Natural killer cell (primary cell): ENCODE measurements around the gene SCGB1C1. TPM values are rescaled to one million over a fixed set of nuclear protein-coding genes. Genes with fewer than 3 reads are reported as not detected.

Experiments
- ATAC-seq, 3 donors: fragments of 150-1000 bp in 2 of 3; fragments of 200-7000 bp in 1 of 3; cut with Tn5 transposase; 1 replicate in 1 of 3; 2 replicates in 2 of 3; pipeline ENCODE4 v1.10.0; 2021; ENCODE audit warnings: mild to moderate bottlenecking in 2 of 3, moderate library complexity in 2 of 3
- DNase-seq, 2 donors: peaks; one replicate each; pipeline versions ENCODE4 v3.0.0 to v3.0.0-alpha.2; 2013 to 2021; ENCODE audit warnings: mixed read lengths in 1 of 2
- H3K27ac ChIP-seq: one replicate; pipeline ENCODE4 v1.5.1; 2013; ENCODE audit warnings: mild to moderate bottlenecking, low read length
- H3K27me3 ChIP-seq: one replicate; pipeline ENCODE4 v1.6.1; 2013; ENCODE audit warnings: low read length; ENCODE audit not compliant: control insufficient read depth, insufficient read depth
- H3K36me3 ChIP-seq: one replicate; pipeline ENCODE4 v1.6.1; 2013; ENCODE audit warnings: low read length; ENCODE audit not compliant: control insufficient read depth, insufficient read depth
- H3K4me1 ChIP-seq: one replicate; pipeline ENCODE4 v1.6.1; 2013; ENCODE audit warnings: low read length; ENCODE audit not compliant: control insufficient read depth, insufficient read depth
- H3K4me3 ChIP-seq: one replicate; pipeline ENCODE4 v1.5.1; 2013; ENCODE audit warnings: low read length
- H3K9me3 ChIP-seq: one replicate; pipeline ENCODE4 v1.6.1; 2013; ENCODE audit warnings: low read length; ENCODE audit not compliant: control insufficient read depth, insufficient read depth
- H3K27ac Mint-ChIP-seq, 2 donors: one replicate each; pipeline ENCODE4 v1.8.0; 2022; ENCODE audit warnings: mild to moderate bottlenecking in 2 of 2, mixed read lengths in 2 of 2, moderate library complexity in 1 of 2
- H3K27me3 Mint-ChIP-seq, 2 donors: one replicate each; pipeline ENCODE4 v1.8.0; 2022; ENCODE audit warnings: low read depth in 2 of 2, mixed read lengths in 2 of 2
- H3K36me3 Mint-ChIP-seq: one replicate; pipeline ENCODE4 v1.8.0; 2022; ENCODE audit warnings: mixed read lengths
- H3K4me1 Mint-ChIP-seq, 2 donors: one replicate each; pipeline ENCODE4 v1.8.0; 2022; ENCODE audit warnings: mixed read lengths in 2 of 2
- H3K4me3 Mint-ChIP-seq: one replicate; pipeline ENCODE4 v1.8.0; 2022; ENCODE audit warnings: mild to moderate bottlenecking, moderate library complexity, mixed read lengths
- H3K9me3 Mint-ChIP-seq, 2 donors: one replicate each; pipeline ENCODE4 v1.8.0; 2022; ENCODE audit warnings: mixed read lengths in 2 of 2
- WGBS: methylation state at CpG from one replicate; pipeline ENCODE4 v1.1.7; 2013; ENCODE audit warnings: missing lambda C conversion rate; ENCODE audit not compliant: insufficient coverage; 5-methylcytosine and 5-hydroxymethylcytosine counted together
- intact Hi-C: fragments of 100-400 bp; cut with micrococcal nuclease; formaldehyde crosslinking; loops from one replicate; pipeline ENCODE4 v1.14.2; 2022
- total RNA-seq, 4 donors: library from RNA; stranded (reverse); fragments of 120-200 nt in 1 of 4; gene quantifications; one replicate each; pipeline versions ENCODE4 v1.2.3 to v1.2.4, GENCODE V29; 2013 to 2022
- TF ChIP-seq, protein P1 (sequence below): fragments of 200-600 bp; IDR thresholded peaks from one replicate; pipeline ENCODE4 v1.8.0; 2022; ENCODE audit warnings: antibody characterized with exemption

SCGB1C1 gene
- total RNA-seq, 3 donors from 2014 or later (not counting 1 experiment from before 2014, with no cell fraction given) = 0.73 to 2.1 TPM; not detected in 1

DNA sequence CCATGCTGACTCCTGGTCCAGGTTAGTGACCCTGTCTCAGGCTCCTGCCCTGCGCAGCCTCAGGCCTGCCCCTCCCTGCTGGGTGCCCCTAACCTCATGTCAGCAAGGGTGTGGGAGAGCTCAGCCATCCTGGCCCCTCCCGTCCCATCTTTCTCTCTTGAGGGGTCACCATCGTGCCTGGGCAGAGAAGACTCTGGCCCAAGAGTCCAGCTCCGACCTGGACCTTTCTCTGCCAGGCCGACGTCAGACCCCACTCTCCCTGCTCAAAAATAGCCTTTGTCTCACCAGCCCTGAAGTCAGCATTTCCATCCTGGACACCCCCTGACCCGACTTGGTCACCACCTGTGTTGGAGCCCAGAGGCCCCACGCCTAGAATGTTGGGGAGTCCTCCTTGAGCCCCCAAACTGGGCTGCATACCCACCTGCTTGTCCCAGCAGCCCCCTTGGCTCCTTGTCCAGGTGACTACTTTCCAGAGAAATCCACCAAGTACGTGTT is 4.9 kb downstream of the SCGB1C1 start:
- ATAC-seq (no peak), DNase-seq (no peak)
- intact Hi-C loops = no loop called here
- Mint-ChIP-seq H3K36me3 (no peaks in the 10 kb centered on the region), H3K4me3 (no peak overlapping the region), H3K9me3 (no peaks in the 10 kb centered on the region), H3K27ac (no peak overlapping the region), H3K27me3 (no peaks in the 10 kb centered on the region), H3K4me1 (peaks cover 6 to 8% of the 10 kb centered on the region in 2 donors)
- Histone ChIP-seq H3K36me3 (peaks cover 3% of the 10 kb centered on the region), H3K4me1 (no peaks in the 10 kb centered on the region), H3K4me3 (no peak overlapping the region), H3K9me3 (no peaks in the 10 kb centered on the region), H3K27ac (no peak overlapping the region), H3K27me3 (no peaks in the 10 kb centered on the region)
- TF ChIP-seq, protein P1, sequence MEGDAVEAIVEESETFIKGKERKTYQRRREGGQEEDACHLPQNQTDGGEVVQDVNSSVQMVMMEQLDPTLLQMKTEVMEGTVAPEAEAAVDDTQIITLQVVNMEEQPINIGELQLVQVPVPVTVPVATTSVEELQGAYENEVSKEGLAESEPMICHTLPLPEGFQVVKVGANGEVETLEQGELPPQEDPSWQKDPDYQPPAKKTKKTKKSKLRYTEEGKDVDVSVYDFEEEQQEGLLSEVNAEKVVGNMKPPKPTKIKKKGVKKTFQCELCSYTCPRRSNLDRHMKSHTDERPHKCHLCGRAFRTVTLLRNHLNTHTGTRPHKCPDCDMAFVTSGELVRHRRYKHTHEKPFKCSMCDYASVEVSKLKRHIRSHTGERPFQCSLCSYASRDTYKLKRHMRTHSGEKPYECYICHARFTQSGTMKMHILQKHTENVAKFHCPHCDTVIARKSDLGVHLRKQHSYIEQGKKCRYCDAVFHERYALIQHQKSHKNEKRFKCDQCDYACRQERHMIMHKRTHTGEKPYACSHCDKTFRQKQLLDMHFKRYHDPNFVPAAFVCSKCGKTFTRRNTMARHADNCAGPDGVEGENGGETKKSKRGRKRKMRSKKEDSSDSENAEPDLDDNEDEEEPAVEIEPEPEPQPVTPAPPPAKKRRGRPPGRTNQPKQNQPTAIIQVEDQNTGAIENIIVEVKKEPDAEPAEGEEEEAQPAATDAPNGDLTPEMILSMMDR = no peak
- WGBS = 94% methylated on average over 9 of the region's 9 CpGs

DNA sequence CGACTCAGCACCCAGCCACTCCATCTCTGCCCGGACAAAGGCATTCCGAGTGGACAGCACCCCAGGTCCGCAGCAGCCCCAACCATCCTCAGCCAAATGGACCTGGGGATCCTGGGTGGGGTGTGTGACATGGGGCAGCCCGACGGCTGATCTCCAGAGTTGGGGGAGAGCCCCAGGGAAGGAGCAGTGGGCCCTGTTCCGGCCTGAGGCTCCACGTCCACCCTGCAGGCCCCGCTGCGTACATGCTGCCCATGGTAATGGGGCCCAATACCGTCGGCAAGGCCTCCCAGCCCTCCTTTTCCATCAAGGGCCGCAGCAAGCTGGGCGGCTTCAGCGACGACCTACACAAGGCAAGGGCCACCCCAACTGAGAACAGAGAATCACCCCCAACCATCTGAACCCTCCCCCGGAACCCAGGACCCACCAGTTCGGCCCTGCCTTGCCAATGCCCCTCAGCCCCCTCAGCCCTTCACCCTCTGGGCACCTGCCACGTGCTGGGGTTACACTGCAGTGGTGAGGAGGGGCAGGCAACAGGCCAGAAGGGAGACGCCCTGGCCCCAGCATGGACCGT is 5.4 kb downstream of the SCGB1C1 start:
- 95% methylated on average over 21 of the region's 21 CpGs for WGBS
- intact Hi-C loops = no loop called here
- Mint-ChIP-seq H3K27ac (no peak overlapping the region), H3K27me3 (no peaks in the 10 kb centered on the region), H3K9me3 (no peaks in the 10 kb centered on the region), H3K4me3 (no peak overlapping the region), H3K4me1 (peaks cover 6 to 11% of the 10 kb centered on the region in 2 donors), H3K36me3 (no peaks in the 10 kb centered on the region)
- no peak for DNase-seq
- Histone ChIP-seq H3K27me3 (no peaks in the 10 kb centered on the region), H3K4me1 (no peaks in the 10 kb centered on the region), H3K27ac (no peak overlapping the region), H3K4me3 (no peak overlapping the region), H3K9me3 (no peaks in the 10 kb centered on the region), H3K36me3 (peaks cover 8% of the 10 kb centered on the region)
- TF ChIP-seq, protein P1 = no peak
- no peak for ATAC-seq

DNA sequence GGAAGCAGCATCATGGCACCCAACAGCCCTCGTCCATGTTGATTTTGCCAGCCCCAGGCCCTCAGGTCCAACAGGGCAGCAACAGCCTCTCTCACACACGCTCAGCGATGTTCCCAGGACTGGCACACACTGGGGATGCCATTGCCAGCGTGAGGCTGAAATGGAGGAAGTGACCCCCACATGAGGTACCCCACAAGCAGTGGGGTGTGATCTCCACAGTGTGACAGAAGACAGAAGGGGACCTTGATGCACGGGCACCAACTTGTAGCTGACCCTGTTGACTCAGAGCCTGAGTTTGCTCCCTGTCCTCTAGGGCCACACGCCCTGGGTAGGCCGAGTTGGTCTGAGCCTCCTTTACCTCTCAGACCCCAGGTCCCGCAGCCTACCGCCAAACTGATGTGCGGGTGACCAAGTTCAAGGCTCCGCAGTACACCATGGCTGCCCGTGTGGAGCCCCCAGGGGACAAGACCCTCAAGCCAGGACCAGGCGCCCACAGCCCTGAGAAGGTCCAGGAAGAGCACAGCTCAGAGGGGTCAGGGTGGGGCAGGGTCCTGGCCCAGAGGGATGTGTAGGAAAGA is 6.2 kb downstream of the SCGB1C1 start:
- no peaks in the 10 kb centered on the region for H3K27me3 ChIP-seq
- peaks cover 14% of the 10 kb centered on the region for H3K36me3 ChIP-seq
- TF ChIP-seq, protein P1 = no peak
- no peak for ATAC-seq
- Mint-ChIP-seq H3K9me3 (no peaks in the 10 kb centered on the region), H3K36me3 (no peaks in the 10 kb centered on the region), H3K4me3 (no peak overlapping the region), H3K27ac (no peak overlapping the region), H3K4me1 (peaks cover 14 to 18% of the 10 kb centered on the region in 2 donors), H3K27me3 (no peaks in the 10 kb centered on the region)
- H3K9me3 ChIP-seq = no peaks in the 10 kb centered on the region
- 86% methylated on average over 13 of the region's 13 CpGs for WGBS
- no peaks in the 10 kb centered on the region for H3K4me1 ChIP-seq
- no peak overlapping the region for H3K27ac ChIP-seq
- intact Hi-C loops = no loop called here
- H3K4me3 ChIP-seq = no peak overlapping the region
- no peak for DNase-seq

DNA sequence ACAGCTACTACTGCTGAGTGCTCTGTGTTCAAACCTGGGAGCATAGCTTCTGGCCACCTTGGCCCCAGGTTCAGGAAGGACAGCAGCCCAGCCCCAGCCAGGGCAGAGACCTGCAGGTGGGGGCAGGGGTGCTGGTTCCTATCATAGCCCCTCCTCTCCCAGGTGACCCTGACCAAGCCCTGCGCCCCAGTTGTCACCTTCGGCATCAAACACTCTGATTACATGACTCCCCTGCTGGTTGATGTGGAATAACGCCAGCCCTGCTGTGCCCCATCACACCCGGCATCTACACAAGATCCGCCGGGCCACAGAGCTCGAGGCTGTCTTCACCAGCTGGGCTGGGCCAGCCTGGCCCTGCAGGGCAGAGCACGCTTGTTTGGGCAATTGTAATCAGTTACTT is 6.9 kb downstream of the SCGB1C1 start:
- TF ChIP-seq, protein P1 = no peak
- Histone ChIP-seq H3K36me3 (peaks cover 20% of the 10 kb centered on the region), H3K4me1 (peaks cover 4% of the 10 kb centered on the region), H3K9me3 (no peaks in the 10 kb centered on the region), H3K4me3 (no peak overlapping the region), H3K27ac (no peak overlapping the region), H3K27me3 (no peaks in the 10 kb centered on the region)
- ATAC-seq (no peak), DNase-seq (no peak)
- no peaks in the 10 kb centered on the region for H3K36me3 Mint-ChIP-seq
- no peak overlapping the region for H3K27ac Mint-ChIP-seq
- 93% methylated on average over 8 of the region's 8 CpGs for WGBS
- H3K9me3 Mint-ChIP-seq = no peaks in the 10 kb centered on the region
- intact Hi-C loops = no loop called here
- peaks cover 14 to 19% of the 10 kb centered on the region in 2 donors for H3K4me1 Mint-ChIP-seq
- H3K27me3 Mint-ChIP-seq = no peaks in the 10 kb centered on the region
- no peak overlapping the region for H3K4me3 Mint-ChIP-seq
